ENCODE results near the gene DNM2.

DNA sequence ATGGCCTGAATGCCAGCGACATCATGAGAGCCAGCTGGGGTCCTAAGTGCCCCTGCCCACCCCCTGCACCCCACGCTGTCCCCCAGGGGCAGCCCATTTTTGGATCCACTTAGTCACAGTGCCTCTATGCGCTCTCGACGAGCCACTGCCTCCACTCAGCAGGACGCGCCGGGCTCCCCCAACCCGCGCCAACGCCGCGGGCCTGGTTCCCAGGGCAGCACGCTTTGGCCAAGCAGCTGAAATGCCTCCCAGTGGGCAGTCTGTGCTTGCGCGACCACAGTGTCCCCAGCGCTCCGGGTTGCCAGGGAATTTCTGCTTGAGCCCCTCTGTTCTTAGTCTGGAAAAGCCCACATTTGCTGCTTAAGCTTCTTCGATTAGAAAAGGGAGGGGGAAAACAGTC, 78.8 kb downstream of the DNM2 start:
- no peak for TF ChIP-seq POLR2A (IDR thresholded peaks at IDR 0.05; ENCODE audit: extremely low read depth, insufficient read length)
- TF ChIP-seq, protein P1, sequence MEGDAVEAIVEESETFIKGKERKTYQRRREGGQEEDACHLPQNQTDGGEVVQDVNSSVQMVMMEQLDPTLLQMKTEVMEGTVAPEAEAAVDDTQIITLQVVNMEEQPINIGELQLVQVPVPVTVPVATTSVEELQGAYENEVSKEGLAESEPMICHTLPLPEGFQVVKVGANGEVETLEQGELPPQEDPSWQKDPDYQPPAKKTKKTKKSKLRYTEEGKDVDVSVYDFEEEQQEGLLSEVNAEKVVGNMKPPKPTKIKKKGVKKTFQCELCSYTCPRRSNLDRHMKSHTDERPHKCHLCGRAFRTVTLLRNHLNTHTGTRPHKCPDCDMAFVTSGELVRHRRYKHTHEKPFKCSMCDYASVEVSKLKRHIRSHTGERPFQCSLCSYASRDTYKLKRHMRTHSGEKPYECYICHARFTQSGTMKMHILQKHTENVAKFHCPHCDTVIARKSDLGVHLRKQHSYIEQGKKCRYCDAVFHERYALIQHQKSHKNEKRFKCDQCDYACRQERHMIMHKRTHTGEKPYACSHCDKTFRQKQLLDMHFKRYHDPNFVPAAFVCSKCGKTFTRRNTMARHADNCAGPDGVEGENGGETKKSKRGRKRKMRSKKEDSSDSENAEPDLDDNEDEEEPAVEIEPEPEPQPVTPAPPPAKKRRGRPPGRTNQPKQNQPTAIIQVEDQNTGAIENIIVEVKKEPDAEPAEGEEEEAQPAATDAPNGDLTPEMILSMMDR (IDR thresholded peaks at IDR 0.05; ENCODE audit: low read depth, low read length): no peak
- TF ChIP-seq, protein P2, sequence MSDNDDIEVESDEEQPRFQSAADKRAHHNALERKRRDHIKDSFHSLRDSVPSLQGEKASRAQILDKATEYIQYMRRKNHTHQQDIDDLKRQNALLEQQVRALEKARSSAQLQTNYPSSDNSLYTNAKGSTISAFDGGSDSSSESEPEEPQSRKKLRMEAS (IDR thresholded peaks at IDR 0.05; ENCODE audit: low read depth, low read length): no peak
